Activated CD8-positive, alpha-beta memory T cell treated with anti-CD3 and anti-CD28 coated beads, Interleukin-2, amount 50 U/mL, for 4 hours (primary cell): ENCODE results near the gene RTN4R.

ENCODE experiments used
- DNase-seq: peaks from one replicate; pipeline ENCODE4 v3.0.0-alpha.2; 2020

RTN4R gene

GRCh38 chr22:20239676-20240446 lies 28.3 kb downstream of the RTN4R start:
- DNase-seq: no peak

DNA sequence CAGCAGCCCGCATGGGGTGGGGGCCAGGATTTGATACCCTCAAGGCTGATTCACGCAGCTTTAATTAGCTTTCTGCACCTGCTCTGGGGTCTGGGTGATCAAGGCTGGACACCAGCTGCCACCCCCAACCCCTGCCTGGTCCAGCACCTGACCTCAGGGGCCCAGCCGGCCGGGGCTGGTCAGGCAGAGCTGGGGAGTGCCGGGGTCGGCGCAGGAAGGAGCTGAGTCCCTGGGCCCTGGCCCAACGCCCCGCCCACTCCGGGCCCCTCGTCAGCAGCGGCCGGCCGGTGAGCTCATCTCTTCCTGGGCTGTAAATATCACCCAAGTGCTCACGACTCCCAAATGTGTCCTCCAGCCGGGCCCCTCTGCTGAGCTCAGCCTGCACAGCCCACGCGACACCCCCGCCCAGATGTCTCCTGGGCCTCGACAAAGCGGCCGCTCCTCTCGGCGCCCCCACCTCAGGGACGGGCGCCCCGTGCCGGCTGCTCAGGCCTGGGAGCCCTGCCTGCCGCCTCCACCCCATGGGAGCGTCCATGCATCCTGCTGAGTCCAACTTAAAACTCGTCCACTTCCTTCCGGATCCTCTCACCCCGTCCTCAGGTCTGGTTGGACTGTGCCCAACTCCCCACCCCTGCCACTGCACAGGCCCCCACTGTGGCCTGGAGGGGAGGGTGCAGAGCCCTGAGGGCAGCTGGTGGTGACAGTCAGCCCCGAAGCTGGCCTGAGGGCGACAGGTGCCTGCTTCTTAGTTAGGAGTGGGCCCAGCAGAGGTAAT lies 29.0 kb downstream of the RTN4R start:
- DNase-seq: peak; percentile 38

DNA sequence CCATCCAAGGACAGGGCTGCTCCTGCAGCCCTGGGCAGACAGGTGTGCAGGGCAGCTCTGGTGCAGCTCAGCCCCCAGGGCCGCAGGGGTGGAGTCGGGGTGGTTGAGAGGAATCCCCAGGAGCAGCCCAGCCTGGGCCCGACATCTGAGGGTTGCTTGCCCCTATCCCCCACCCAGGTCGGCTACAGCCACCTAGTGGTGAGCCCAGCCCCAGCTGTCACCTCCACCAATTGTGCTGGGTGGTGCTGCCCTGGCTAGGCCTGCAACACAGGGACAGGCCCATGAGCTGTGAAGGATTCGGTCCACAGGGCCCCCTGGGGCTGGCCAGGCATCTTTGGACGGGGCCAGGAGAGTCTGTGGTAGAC lies 29.6 kb downstream of the RTN4R start:
- peak; percentile 49 for DNase-seq

DNA sequence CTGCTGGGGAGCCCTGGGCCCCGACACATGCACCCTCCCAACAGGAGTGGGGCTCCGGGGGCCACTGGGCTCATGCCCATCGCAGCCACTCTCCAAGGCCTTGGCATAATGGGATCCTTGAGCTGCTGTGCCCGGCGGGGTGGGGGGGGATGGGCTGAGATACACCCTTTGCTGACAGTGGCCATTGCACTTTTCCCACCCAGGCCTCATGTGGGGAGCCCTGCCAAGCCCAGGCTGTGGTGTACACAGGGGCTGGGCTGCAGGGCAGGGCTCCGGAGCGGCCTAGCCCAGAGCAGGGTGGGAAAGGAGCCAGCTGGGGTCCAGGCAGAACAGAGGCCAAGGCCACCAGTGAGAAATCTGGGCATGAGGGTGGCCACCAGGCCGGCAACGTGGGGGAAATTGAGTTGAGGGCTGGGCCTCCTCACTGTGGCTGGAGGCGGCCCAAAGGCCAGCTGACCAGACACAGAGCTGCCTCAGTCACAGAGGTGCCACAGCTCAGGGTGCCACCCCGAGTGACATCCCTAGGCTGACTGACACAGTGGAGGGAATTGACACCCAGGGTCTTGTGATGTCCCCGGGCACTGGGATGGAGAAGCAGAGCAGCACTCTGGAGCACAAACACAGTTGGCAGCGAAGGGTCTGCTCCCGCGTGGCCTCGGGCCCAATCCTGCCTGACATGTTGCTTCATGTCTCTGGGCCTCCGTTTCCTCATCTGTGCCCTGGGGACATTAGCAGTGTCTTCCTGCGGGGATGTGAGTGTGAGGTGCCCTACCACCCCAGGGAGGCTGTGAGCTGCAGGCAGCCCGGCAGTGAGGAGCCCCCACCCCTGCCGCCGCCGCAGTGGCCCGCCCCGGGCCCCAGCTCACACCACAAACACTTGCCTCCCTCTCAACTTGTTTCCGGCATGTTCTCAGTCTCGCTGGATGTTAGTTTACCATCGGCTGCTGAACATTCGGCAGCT lies 30.4 kb downstream of the RTN4R start:
- DNase-seq: peak; percentile 38

GRCh38 chr22:20236052-20236717 lies 31.9 kb downstream of the RTN4R start:
- no peak for DNase-seq

DNA sequence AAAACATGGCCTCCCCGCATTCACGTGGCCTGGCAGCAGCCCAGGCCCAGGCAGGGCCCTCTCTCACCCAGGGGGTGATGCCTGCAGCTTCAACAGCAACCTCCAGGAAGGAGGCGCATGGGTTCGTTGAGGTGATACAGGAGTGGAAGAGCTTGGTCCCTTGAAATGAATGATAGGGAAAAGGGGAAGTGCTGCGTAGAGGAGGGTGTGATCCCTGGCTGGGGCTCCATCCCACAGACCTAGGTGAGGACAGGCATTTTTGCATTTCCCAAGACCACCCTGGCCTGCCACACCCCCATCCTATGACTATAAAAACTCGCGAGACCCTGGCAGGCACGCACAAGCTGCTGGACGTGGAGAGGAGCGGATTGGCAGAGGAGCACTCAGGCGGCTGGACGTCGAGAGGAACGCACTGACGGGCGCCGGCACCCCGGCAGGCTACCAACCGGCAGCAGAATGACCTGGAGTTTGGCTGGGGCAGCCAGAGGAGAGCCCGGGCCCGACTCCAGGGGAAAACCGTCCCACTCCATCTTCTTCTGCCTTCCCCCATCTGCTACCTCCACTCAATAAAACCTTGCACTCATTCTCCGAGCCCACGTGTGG lies 32.6 kb downstream of the RTN4R start:
- no peak for DNase-seq

- DNase-seq: no peak
Measured at GRCh38 chr22:20234760-20235388, 33.2 kb downstream of the RTN4R start.

- DNase-seq: no peak
Measured at GRCh38 chr22:20234314-20234682, 33.8 kb downstream of the RTN4R start.

- no peak for DNase-seq
Measured at GRCh38 chr22:20233351-20234313, 34.5 kb downstream of the RTN4R start.

GRCh38 chr22:20232781-20233180 lies 35.3 kb downstream of the RTN4R start:
- no peak for DNase-seq

GRCh38 chr22:20232237-20232598 lies 35.9 kb downstream of the RTN4R start:
- no peak for DNase-seq

GRCh38 chr22:20231514-20232236 lies 36.4 kb downstream of the RTN4R start:
- no peak for DNase-seq

GRCh38 chr22:20230777-20231420 lies 37.2 kb downstream of the RTN4R start:
- no peak for DNase-seq

- no peak for DNase-seq
Measured at GRCh38 chr22:20229916-20230775, 38.0 kb downstream of the RTN4R start.

DNA sequence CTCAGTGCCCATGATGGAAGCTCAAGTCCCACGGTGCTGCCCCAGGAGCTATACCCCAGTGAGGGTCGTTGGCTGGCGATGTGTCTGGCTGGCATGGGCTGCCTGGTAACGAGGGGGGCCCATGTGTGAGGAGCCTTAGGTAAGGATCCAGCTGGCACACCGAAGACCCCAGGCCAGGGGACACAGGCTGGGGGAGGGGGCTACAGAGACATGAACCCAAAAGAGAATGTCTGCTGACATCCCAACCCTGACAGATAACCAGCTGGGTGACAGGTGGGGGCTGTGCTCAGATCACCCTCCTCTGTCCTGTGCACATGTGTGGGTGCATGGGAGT lies 39.2 kb downstream of the RTN4R start:
- DNase-seq: no peak

GRCh38 chr22:20228055-20228938 lies 39.8 kb downstream of the RTN4R start:
- DNase-seq: no peak

GRCh38 chr22:20227363-20227762 lies 40.8 kb downstream of the RTN4R start:
- no peak for DNase-seq
